ENCODE measurements around the gene NID2.

DNA sequence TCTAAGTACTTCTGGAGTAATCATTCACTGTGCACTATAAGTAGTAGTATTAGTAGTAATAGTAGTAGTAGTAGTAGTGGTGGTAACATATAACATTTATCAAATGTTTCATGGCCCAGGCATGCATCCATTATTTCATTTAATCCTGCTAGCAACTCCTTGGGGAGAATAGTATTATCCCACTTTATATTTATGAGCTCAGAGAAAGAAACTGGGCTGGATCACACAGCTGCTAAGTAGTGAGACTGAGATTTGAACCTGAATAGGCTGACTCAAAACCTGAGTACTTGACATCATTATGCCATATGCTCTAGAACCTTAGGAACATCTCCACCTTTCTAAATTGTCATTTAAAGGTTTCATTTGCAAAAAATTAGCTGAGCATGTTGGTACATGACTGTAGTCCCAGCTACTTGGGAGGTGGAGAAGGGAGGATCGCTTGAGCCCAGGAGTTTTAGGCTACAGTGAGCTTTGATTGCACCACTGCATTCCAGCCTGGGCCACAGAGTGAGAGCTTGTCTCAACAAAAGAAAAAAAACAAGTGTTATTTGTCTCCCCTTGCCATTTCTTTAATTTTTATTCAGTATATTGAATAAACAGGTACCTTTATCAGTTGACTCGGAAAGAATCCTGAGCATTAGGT lies 11.4 kb upstream of the NID2 start:
- TF ChIP-seq, protein P1, sequence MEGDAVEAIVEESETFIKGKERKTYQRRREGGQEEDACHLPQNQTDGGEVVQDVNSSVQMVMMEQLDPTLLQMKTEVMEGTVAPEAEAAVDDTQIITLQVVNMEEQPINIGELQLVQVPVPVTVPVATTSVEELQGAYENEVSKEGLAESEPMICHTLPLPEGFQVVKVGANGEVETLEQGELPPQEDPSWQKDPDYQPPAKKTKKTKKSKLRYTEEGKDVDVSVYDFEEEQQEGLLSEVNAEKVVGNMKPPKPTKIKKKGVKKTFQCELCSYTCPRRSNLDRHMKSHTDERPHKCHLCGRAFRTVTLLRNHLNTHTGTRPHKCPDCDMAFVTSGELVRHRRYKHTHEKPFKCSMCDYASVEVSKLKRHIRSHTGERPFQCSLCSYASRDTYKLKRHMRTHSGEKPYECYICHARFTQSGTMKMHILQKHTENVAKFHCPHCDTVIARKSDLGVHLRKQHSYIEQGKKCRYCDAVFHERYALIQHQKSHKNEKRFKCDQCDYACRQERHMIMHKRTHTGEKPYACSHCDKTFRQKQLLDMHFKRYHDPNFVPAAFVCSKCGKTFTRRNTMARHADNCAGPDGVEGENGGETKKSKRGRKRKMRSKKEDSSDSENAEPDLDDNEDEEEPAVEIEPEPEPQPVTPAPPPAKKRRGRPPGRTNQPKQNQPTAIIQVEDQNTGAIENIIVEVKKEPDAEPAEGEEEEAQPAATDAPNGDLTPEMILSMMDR (conservative IDR thresholded peaks at IDR 0.05; ENCODE audit: low read depth, low read length), result no peak
- TF ChIP-seq EZH2phosphoT487 (IDR thresholded peaks at IDR 0.05; ENCODE audit: borderline replicate concordance, low read length), result no peak

Data from PC-3 (cell line).